ENCODE measurements around the gene PNPLA3.

The PNPLA3 gene

DNA sequence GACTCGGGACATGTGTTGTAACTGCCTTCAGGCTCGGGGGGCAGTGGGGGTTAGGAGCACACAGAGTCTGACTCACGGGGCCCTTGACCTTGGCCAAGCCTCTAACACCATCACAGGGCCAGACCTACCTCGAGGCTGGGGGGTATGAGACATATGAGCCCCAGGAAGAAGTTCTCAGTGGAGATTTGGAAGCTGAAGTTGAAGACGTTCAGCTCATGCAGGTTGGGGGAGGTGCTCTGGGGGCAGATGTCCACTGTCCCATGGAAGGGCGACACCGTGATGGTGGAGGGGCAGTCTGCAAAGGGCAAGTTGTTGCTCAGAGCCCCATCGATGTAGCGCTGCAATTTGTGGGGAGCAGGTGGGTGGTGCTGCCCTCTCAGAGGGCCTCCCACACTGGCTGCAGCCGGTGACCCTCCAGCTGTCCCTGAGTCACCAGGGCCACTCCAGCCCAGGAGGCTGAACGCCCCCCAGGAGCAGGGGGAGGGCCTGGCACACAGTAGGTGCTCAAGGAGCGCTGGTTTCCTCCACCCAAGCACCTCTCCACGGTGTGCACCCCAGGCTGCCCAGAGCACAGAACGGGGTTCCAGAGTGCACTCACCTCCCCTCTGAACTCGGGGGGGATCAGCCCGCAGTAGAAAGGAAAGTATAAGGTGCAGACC, 34.3 kb upstream of the PNPLA3 start:
- no peak overlapping the region for H3K4me3 ChIP-seq (ENCODE audit: low read depth, low read length)
- TF ChIP-seq, protein P1, sequence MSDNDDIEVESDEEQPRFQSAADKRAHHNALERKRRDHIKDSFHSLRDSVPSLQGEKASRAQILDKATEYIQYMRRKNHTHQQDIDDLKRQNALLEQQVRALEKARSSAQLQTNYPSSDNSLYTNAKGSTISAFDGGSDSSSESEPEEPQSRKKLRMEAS (IDR thresholded peaks at IDR 0.05; ENCODE audit: low read depth, low read length), result no peak
- no peak for TF ChIP-seq CTCF (IDR thresholded peaks at IDR 0.05; ENCODE audit: low read depth, low read length)
- TF ChIP-seq POLR2A (IDR thresholded peaks at IDR 0.05; ENCODE audit: extremely low read depth, insufficient read length), result no peak
- TF ChIP-seq MYC (IDR thresholded peaks at IDR 0.05; ENCODE audit: low read depth, low read length), result no peak
- no peak for DNase-seq (ENCODE audit: low read depth)

- no peak overlapping the region for H3K4me3 ChIP-seq (ENCODE audit: low read depth, low read length)
- TF ChIP-seq, protein P1 (IDR thresholded peaks at IDR 0.05; ENCODE audit: low read depth, low read length), result no peak
- TF ChIP-seq POLR2A (IDR thresholded peaks at IDR 0.05; ENCODE audit: extremely low read depth, insufficient read length), result no peak
- no peak for TF ChIP-seq MYC (IDR thresholded peaks at IDR 0.05; ENCODE audit: low read depth, low read length)
- TF ChIP-seq CTCF (IDR thresholded peaks at IDR 0.05; ENCODE audit: low read depth, low read length), result no peak
- no peak for DNase-seq (ENCODE audit: low read depth)
These were observed 33.7 kb upstream of the PNPLA3 start for GRCh38 chr22:43889860-43890253.

DNA sequence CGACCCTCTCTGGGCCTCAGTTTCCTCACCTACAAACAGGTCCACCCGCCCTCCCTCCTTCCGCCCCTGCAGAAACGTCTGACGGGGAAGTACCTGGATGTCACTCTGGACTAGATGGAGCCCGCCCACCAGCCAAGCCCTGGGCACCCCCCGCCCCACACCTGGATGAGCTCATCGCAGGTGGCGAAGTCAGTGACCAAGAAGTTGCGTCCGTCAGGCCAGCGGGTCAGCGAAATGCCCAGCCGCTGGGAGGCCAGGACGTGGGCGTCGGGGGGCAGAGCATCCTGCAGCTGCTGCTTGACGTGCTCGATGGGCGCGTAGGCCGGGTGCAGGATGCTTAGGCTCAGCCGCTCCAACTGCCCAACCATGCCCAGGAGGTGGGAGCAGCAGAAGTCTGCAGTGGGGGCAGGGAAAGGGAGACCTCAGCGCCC, 32.7 kb upstream of the PNPLA3 start:
- no peak overlapping the region for H3K4me3 ChIP-seq (ENCODE audit: low read depth, low read length)
- TF ChIP-seq, protein P1 (IDR thresholded peaks at IDR 0.05; ENCODE audit: low read depth, low read length), result no peak
- no peak for TF ChIP-seq MYC (IDR thresholded peaks at IDR 0.05; ENCODE audit: low read depth, low read length)
- TF ChIP-seq POLR2A (IDR thresholded peaks at IDR 0.05; ENCODE audit: extremely low read depth, insufficient read length), result no peak
- no peak for TF ChIP-seq CTCF (IDR thresholded peaks at IDR 0.05; ENCODE audit: low read depth, low read length)
- DNase-seq (ENCODE audit: low read depth), result no peak

DNA sequence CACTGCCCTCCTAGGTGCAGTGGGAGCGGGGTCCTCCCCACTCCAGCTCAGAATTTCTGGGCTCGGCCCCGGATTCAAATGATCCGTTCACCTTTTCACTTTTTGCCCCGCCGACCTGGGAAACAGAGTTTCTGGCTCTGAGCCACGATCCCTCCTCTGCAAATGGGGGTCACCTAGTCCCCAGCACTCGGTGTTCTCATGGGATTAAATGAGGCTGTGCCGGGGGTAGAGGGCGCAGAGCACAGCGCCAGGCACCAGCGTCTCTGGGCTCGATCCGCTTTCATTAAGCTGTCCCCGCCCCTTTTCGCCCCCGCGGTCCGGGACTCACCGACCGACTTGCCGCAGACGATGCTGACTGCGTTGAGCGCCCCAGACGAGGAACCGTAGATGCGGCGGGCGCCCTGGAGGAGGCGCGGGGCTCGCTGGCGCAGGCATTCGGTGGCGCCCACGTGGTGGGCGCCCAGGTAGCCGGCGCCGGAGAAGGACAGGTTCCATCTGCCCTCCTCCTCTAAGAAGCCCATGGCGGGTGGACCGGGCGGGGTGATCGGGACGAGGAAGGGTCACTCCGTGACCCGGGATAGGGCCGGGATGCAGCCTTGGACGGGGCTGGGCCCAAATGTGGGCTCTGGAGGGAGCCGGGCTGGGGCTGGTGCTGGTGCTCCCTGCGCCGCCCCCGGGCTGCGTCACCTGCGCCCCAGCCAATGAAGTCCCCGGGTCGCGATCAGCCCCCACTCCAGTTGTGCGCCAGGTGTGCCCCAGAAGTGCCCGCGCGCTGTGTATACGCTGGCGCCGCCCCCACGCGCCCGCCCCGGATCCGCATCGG, 32.0 kb upstream of the PNPLA3 start, which contains the start of gene PNPLA5:
TSS of gene PNPLA5 (minus strand) at position 654 of the 823 bp plus-strand sequence. CDS start at position 521, 133 bp downstream.
- H3K4me3 ChIP-seq (ENCODE audit: low read depth, low read length), result no peak within 1 kb of the TSS
- DNase-seq (ENCODE audit: low read depth), result no peak
- TF ChIP-seq POLR2A (IDR thresholded peaks at IDR 0.05; ENCODE audit: extremely low read depth, insufficient read length) (no peak), MYC (IDR thresholded peaks at IDR 0.05; ENCODE audit: low read depth, low read length) (no peak), CTCF (IDR thresholded peaks at IDR 0.05; ENCODE audit: low read depth, low read length) (no peak)
- TF ChIP-seq, protein P1 (IDR thresholded peaks at IDR 0.05; ENCODE audit: low read depth, low read length), result no peak

DNA sequence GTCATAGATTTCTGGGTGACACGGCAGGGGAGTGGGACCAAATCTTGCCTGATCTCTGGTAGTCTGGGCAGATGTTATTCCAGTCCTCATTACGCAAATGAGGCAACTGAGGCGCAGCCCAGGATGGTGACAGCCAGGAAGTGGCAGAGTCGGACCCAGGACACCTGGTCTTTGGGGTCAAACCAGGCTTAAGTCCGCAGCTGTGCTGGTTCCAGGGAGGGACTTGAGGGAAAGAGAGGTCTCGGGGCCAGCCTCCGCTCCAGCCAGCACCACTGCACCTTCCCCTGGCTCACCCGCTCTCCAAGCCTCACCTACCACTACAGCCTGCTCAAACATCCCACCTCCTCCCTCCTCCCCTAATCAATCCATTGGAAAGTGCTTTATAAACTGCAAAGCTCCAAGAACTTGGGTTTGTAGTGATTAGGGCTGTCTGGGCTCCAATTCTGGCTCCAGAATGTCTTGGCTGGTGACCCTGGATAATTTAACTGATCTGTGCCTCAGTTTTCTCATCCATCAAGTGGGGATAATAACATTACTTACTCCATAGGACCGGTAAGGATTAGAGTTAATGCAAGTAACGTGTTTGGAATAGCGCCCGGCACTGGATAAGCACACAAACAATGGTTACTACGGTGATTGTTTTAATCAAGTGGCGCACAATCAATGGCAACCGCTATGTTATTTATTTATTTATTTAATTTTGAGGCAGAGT, 31.3 kb upstream of the PNPLA3 start:
- DNase-seq (ENCODE audit: low read depth), result no peak
- no peak overlapping the region for H3K4me3 ChIP-seq (ENCODE audit: low read depth, low read length)

More for the DNA sequence above, 31.3 kb upstream of the PNPLA3 start:
- TF ChIP-seq, protein P1 (IDR thresholded peaks at IDR 0.05; ENCODE audit: low read depth, low read length), result no peak
- TF ChIP-seq POLR2A (IDR thresholded peaks at IDR 0.05; ENCODE audit: extremely low read depth, insufficient read length) (no peak), MYC (IDR thresholded peaks at IDR 0.05; ENCODE audit: low read depth, low read length) (no peak), CTCF (IDR thresholded peaks at IDR 0.05; ENCODE audit: low read depth, low read length) (no peak)
